HG02610 (cell line): ENCODE data around the gene SRP14.
"Not testable (repeated sequence)": the region's sequence is repeated elsewhere in the genome, so short reads cannot be mapped to it uniquely, and the experiment has no call there.

Experiments
- ATAC-seq: cut with Tn5 transposase; IDR thresholded peaks from one replicate; pipeline ENCODE4 v1.9.1; 2021; ENCODE audit warnings: mild to moderate bottlenecking, moderate library complexity; ENCODE audit not compliant: unreplicated experiment

SRP14 gene

GRCh38 chr15:40052604-40053003 lies 13.6 kb upstream of the SRP14 start:
- ATAC-seq: no peak

GRCh38 chr15:40051616-40052415 lies 12.8 kb upstream of the SRP14 start:
- no peak for ATAC-seq

- no peak for ATAC-seq
Observed at GRCh38 chr15:40050788-40051470, 11.9 kb upstream of the SRP14 start.

- ATAC-seq: no peak
Observed at GRCh38 chr15:40048926-40049475, 10.0 kb upstream of the SRP14 start.

- no peak for ATAC-seq
Observed at GRCh38 chr15:40048211-40048792, 9.3 kb upstream of the SRP14 start.

GRCh38 chr15:40047415-40048210 lies 8.6 kb upstream of the SRP14 start:
- ATAC-seq: peak; percentile 73

GRCh38 chr15:40046721-40047414 lies 7.9 kb upstream of the SRP14 start:
- no peak for ATAC-seq

GRCh38 chr15:40045572-40046217 lies 6.7 kb upstream of the SRP14 start:
- ATAC-seq: no peak

GRCh38 chr15:40044717-40045571 lies 6.0 kb upstream of the SRP14 start:
- ATAC-seq: peak; percentile 81

- no peak for ATAC-seq
Observed at GRCh38 chr15:40043927-40044716, 5.1 kb upstream of the SRP14 start.

- no peak for ATAC-seq
Observed at GRCh38 chr15:40042791-40043320, 3.9 kb upstream of the SRP14 start.

GRCh38 chr15:40040770-40041169 lies 1.8 kb upstream of the SRP14 start:
- ATAC-seq: no peak

- ATAC-seq: no peak
Observed at GRCh38 chr15:40040293-40040635, 1.3 kb upstream of the SRP14 start.

- no peak for ATAC-seq
Observed at GRCh38 chr15:40038275-40038637, 725 bp downstream of the SRP14 start.

- ATAC-seq: no peak
Observed at GRCh38 chr15:40037721-40038120, 1.3 kb downstream of the SRP14 start.

GRCh38 chr15:40035182-40035581 lies 3.8 kb downstream of the SRP14 start:
- not testable (repeated sequence) for ATAC-seq

GRCh38 chr15:40034186-40034946 lies 4.6 kb downstream of the SRP14 start:
- ATAC-seq: no peak
